H7 (cell line): ENCODE measurements around the gene CDH23. TPM values are rescaled to one million over a fixed set of nuclear protein-coding genes. Genes with fewer than 3 reads are reported as not detected.

Experiments used
- DNase-seq: peaks from one replicate; pipeline ENCODE4 v3.0.0; 2012
- H3K27me3 ChIP-seq: 2 replicates; pipeline ENCODE4 v1.6.0; 2011; ENCODE audit warnings: mild to moderate bottlenecking, low read length; ENCODE audit not compliant: control insufficient read depth, insufficient read depth
- H3K36me3 ChIP-seq: replicated peaks from 2 replicates; pipeline ENCODE4 v1.5.1; 2011; ENCODE audit warnings: low read length; ENCODE audit not compliant: control insufficient read depth, insufficient read depth
- H3K4me3 ChIP-seq: 2 replicates; pipeline ENCODE4 v1.5.1; 2011; ENCODE audit warnings: low read depth, mild to moderate bottlenecking, control low read depth, low read length, moderate library complexity; ENCODE audit not compliant: insufficient read depth
- total RNA-seq: library from RNA; depleted of rRNA; stranded (reverse); fragments of >200 nt; shearing (Covaris generic); gene quantifications from 2 replicates; pipeline ENCODE4 v1.2.3, GENCODE V29; 2014; rRNA removed

Gene CDH23
- total RNA-seq, 1 experiment from 2014 or later: 4.5 TPM

- Histone ChIP-seq H3K27me3 (no peaks in the 10 kb centered on the region), H3K36me3 (no peaks in the 10 kb centered on the region), H3K4me3 (no peak overlapping the region)
- DNase-seq: peak; percentile 7
These were observed 455.7 kb downstream of the CDH23 start for GRCh38 chr10:71852355-71852937.

GRCh38 chr10:71854031-71854430 is 457.3 kb downstream of the CDH23 start:
- H3K36me3 ChIP-seq: no peaks in the 10 kb centered on the region
- DNase-seq: no peak
- no peak overlapping the region for H3K4me3 ChIP-seq
- H3K27me3 ChIP-seq: no peaks in the 10 kb centered on the region

GRCh38 chr10:71856619-71857018 is 459.9 kb downstream of the CDH23 start:
- Histone ChIP-seq H3K4me3 (no peak overlapping the region), H3K36me3 (no peaks in the 10 kb centered on the region), H3K27me3 (no peaks in the 10 kb centered on the region)
- DNase-seq: no peak

- no peak for DNase-seq
- H3K36me3 ChIP-seq: no peaks in the 10 kb centered on the region
- H3K27me3 ChIP-seq: no peaks in the 10 kb centered on the region
- no peak overlapping the region for H3K4me3 ChIP-seq
These were observed 461.5 kb downstream of the CDH23 start for GRCh38 chr10:71857934-71858890.

- no peaks in the 10 kb centered on the region for H3K27me3 ChIP-seq
- no peaks in the 10 kb centered on the region for H3K36me3 ChIP-seq
- no peak overlapping the region for H3K4me3 ChIP-seq
- peak; percentile 73 for DNase-seq
These were observed 463.7 kb downstream of the CDH23 start for GRCh38 chr10:71860243-71861029.

GRCh38 chr10:71863203-71863602 is 466.5 kb downstream of the CDH23 start:
- H3K4me3 ChIP-seq: no peak overlapping the region
- no peaks in the 10 kb centered on the region for H3K36me3 ChIP-seq
- H3K27me3 ChIP-seq: no peaks in the 10 kb centered on the region
- DNase-seq: no peak

GRCh38 chr10:71864911-71865361 is 468.2 kb downstream of the CDH23 start:
- H3K27me3 ChIP-seq: no peaks in the 10 kb centered on the region
- no peak overlapping the region for H3K4me3 ChIP-seq
- DNase-seq: no peak
- no peaks in the 10 kb centered on the region for H3K36me3 ChIP-seq

Other genes starting within 250 kb of the CDH23 start
- 34.7 and 40.2 TPM in 2 replicates for gene UNC5B, start 184.3 kb upstream of the CDH23 start, total RNA-seq
- gene SLC29A3, start 77.7 kb upstream of the CDH23 start, total RNA-seq: 5.2 and 6.9 TPM in 2 replicates